Measurements from ENCODE around the gene NTN1.

- TF ChIP-seq CTCF (IDR thresholded peaks at IDR 0.05) (no peak), POLR2A (IDR thresholded peaks at IDR 0.05) (no peak)
Observed at GRCh38 chr17:9169116-9169515, 147.8 kb downstream of the NTN1 start.
